ENCODE results near the gene IKZF2. TPM values are rescaled to one million over a fixed set of nuclear protein-coding genes. Genes with fewer than 3 reads are reported as not detected.

The IKZF2 gene
- total and polyA plus RNA-seq, 9 of the 15 experiments (the other 6 are each of a cell fraction or from before 2014, with no cell fraction given), result 0.04 to 0.54 (median 0.22) TPM

- Histone ChIP-seq H4K20me1 (replicated peaks; ENCODE audit: control insufficient read depth, insufficient read depth, low read length) (no peaks in the 10 kb centered on the region), H3K36me3 (ENCODE audit: control insufficient read depth, insufficient read depth, low read length) (no peaks in the 10 kb centered on the region), H3K9me3 (replicated peaks; ENCODE audit: control insufficient read depth, insufficient read depth, low read depth, low read length) (no peaks in the 10 kb centered on the region), H2AFZ (ENCODE audit: low read depth, low read length) (no peak overlapping the region), H3K79me2 (ENCODE audit: control insufficient read depth, insufficient read depth, low read length) (no peaks in the 10 kb centered on the region), H3K9me1 (ENCODE audit: control insufficient read depth, insufficient read depth, low read length) (no peaks in the 10 kb centered on the region), H3K9ac (ENCODE audit: insufficient read depth in 1 of 2, low read depth in 2 of 2, low read length in 2 of 2) (no peak overlapping the region), H3K27me3 (ENCODE audit: control insufficient read depth in 2 of 2, insufficient read depth in 2 of 2, low read length in 2 of 2) (no peaks in the 10 kb centered on the region), H3K4me1 (replicated peaks in 1 of 2; ENCODE audit: control insufficient read depth in 2 of 2, insufficient read depth in 2 of 2, low read length in 2 of 2) (no peaks in the 10 kb centered on the region), H3K27ac (ENCODE audit: extremely low read depth, low read depth, low read length) (no peak overlapping the region), H3K4me2 (ENCODE audit: insufficient read depth, low read length) (no peak overlapping the region), H3K4me3 (no peak overlapping the region)
- TF ChIP-seq NKRF (IDR thresholded peaks at IDR 0.05; ENCODE audit: borderline replicate concordance) (no peak), STAT5B (CRISPR knock-in tag; IDR thresholded peaks at IDR 0.05) (no peak), MTA1 (IDR thresholded peaks at IDR 0.05; ENCODE audit: borderline replicate concordance) (no peak), ZNF79 (CRISPR knock-in tag; IDR thresholded peaks at IDR 0.05; ENCODE audit: low read depth) (no peak), KLF16 (IDR thresholded peaks at IDR 0.05) (no peak), ZNF224 (CRISPR knock-in tag; IDR thresholded peaks at IDR 0.05) (no peak), SREBF2 (CRISPR knock-in tag; IDR thresholded peaks at IDR 0.05) (no peak), SIN3B (IDR thresholded peaks at IDR 0.05; ENCODE audit: low read depth) (no peak), ZNF589 (CRISPR knock-in tag; IDR thresholded peaks at IDR 0.05; ENCODE audit: low read depth) (no peak), SMARCB1 (IDR thresholded peaks at IDR 0.05; ENCODE audit: insufficient read length, low read depth) (no peak), MEF2A (IDR thresholded peaks at IDR 0.05; ENCODE audit: control insufficient read depth, low read depth, low read length) (no peak), ZNF143 (CRISPR knock-in tag; IDR thresholded peaks at IDR 0.05) (no peak), ZNF134 (CRISPR knock-in tag; conservative IDR thresholded peaks at IDR 0.05) (no peak), FOXP1 (CRISPR knock-in tag; IDR thresholded peaks at IDR 0.05) (no peak), ZNF263 (CRISPR knock-in tag; IDR thresholded peaks at IDR 0.05; ENCODE audit: borderline replicate concordance) (no peak), HLTF (IDR thresholded peaks at IDR 0.05) (no peak)
- TF ChIP-seq, protein P1, sequence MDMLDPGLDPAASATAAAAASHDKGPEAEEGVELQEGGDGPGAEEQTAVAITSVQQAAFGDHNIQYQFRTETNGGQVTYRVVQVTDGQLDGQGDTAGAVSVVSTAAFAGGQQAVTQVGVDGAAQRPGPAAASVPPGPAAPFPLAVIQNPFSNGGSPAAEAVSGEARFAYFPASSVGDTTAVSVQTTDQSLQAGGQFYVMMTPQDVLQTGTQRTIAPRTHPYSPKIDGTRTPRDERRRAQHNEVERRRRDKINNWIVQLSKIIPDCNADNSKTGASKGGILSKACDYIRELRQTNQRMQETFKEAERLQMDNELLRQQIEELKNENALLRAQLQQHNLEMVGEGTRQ (CRISPR knock-in tag; IDR thresholded peaks at IDR 0.05), result no peak
- DNase-seq (ENCODE audit: extremely low read depth in 1 of 4, low spot score in 3 of 4), result no peak
- intact Hi-C loops (cut with micrococcal nuclease) (no loop called here), in situ Hi-C loops (cut with MboI) (no loop called here)
- no peak for ATAC-seq
- no TSS peak for BruUV-seq (replicated peaks)
- CTCF ChIA-PET (ENCODE audit: low intra/inter-chr PET ratio), result no interaction called here
- POLR2A ChIA-PET, result interaction anchor here (1.2 kb wide), 1 partner anchor 14 kb away, joined by 3 read pairs; the partner anchor contains the start of gene IKZF2
- WGBS (ENCODE audit: insufficient coverage, low coverage, missing lambda C conversion rate), result 3% methylated on average over 4 of the region's 4 CpGs
- FAIRE-seq, result no peak
Measured at GRCh38 chr2:213137064-213137463, 14.3 kb downstream of the IKZF2 start.
